Thyroid gland (tissue), 4 donors: Measurements from ENCODE around the gene KAZN. TPM values are rescaled to one million over a fixed set of nuclear protein-coding genes. Genes with fewer than 3 reads are reported as not detected.
A peak's percentile ranks its signal among the peaks of the same experiment; 100 is the strongest.

Experiments used
- DNase-seq, 2 donors: peaks; one replicate each; pipeline ENCODE4 v3.0.0-alpha.2; 2019
- H3K27ac ChIP-seq, 3 donors: fragments of 200-600 bp; sonication (generic); 1 replicate in 2 of 3; 2 replicates in 1 of 3; pipeline ENCODE4 v1.5.1; 2016 to 2019; ENCODE audit warnings: mild to moderate bottlenecking in 1 of 3, moderate library complexity in 1 of 3
- H3K27me3 ChIP-seq: fragments of 200-600 bp; sonication (generic); one replicate; pipeline ENCODE4 v1.5.1; 2019
- H3K36me3 ChIP-seq, 2 donors: fragments of 200-600 bp; sonication (generic); one replicate each; pipeline ENCODE4 v1.5.1; 2016 to 2019
- H3K4me1 ChIP-seq, 2 donors: fragments of 200-600 bp; sonication (generic); one replicate each; pipeline ENCODE4 v1.5.1; 2017 to 2019
- H3K4me3 ChIP-seq, 3 donors: fragments of 200-600 bp; sonication (generic); replicated peaks in 1 of 3; 1 replicate in 2 of 3; 2 replicates in 1 of 3; pipeline ENCODE4 v1.5.1; 2016; ENCODE audit warnings: mild to moderate bottlenecking in 1 of 3
- H3K9me3 ChIP-seq: fragments of 200-600 bp; sonication (generic); one replicate; pipeline ENCODE4 v1.5.1; 2017
- POLR2A ChIP-seq, 2 donors: fragments of 450-650 bp; IDR thresholded peaks; one replicate each; pipeline ENCODE4 v1.6.1; 2017; ENCODE audit warnings: antibody characterized with exemption in 2 of 2, mild to moderate bottlenecking in 2 of 2, moderate library complexity in 1 of 2
- WGBS, 2 donors: methylation state at CpG; one replicate each; pipeline ENCODE4 v1.1.5; 2017; 5-methylcytosine and 5-hydroxymethylcytosine counted together
- intact Hi-C: fragments of 100-400 bp; cut with DNase I; formaldehyde crosslinking; loops from one replicate; pipeline ENCODE4 v1.15.1; 2023
- total RNA-seq, 4 donors: library from RNA; depleted of rRNA; stranded (reverse); fragments of >200 nt; gene quantifications; one replicate each; pipeline ENCODE4 v1.2.3, GENCODE V29; 2016
- TF ChIP-seq, protein P1 (sequence below), 6 experiments: fragments of 200-600 bp in 3 of 6; fragments of 450-650 bp in 3 of 6; sonication (generic) in 3 of 6; IDR thresholded peaks; one replicate each; pipeline ENCODE4 v1.5.1; 2016 to 2019; ENCODE audit warnings: antibody characterized with exemption in 6 of 6, mild to moderate bottlenecking in 2 of 6, inconsistent platforms in 1 of 6, moderate library complexity in 1 of 6

KAZN gene
- total RNA-seq, 4 donors from 2014 or later = 14.8 to 28.6 (median 18.2) TPM

DNA sequence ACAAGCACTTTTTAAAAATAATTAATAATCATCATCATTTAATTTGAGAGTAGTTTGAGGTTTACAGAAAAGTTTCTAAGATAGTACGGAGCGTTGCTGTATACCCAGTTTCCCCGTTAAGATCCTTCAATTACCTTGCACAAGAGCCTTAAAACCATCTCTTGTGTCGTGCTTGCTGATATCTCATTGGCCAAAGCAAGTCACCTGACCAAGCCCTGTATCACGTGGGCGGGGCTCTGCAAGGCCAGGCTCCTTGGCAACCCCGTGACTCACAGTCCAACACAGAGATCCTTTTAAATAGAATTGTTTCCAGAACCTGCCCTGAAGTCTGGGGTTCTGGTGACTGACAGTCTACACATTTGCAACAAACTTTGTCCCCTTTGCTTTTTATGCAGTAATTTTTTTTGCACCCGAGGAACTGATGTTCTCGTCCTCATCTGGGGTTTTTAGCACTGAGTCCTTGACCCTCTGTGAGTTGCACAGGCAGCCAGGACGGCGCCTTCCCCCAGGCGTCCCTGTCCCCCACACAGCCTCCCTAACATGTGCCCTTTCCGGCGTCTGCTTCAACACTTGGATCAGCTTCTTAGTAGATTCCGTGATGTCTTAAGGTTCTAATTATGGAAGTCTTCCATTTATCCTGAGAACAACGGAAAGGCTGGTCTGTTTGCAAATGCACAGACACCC lies 371.8 kb downstream of the KAZN start:
- H3K4me3 ChIP-seq = no peak overlapping the region

DNA sequence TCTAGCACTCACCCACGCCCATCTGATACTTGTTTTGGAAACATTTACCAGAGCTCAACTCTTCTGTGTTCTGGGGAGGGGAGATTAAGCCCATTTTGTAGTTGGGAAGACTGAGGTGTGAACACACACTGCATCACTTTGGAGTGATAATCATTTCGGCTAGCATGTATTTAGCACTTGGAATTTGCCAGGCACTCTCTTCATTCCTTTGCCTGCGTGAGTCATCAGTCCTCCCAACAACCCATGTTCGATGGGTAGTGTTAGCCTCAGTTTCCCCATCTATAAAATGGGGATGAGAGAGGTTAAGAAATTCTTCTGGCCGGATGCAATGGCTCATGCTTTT lies 372.3 kb downstream of the KAZN start:
- Histone ChIP-seq H3K36me3 (no peaks in the 10 kb centered on the region), H3K9me3 (no peaks in the 10 kb centered on the region), H3K27ac (no peak overlapping the region), H3K27me3 (no peaks in the 10 kb centered on the region), H3K4me1 (peaks cover 3 to 32% of the 10 kb centered on the region in 2 donors), H3K4me3 (no peak overlapping the region)
- 91 to 95% methylated on average over 5 of the region's 5 CpGs for WGBS, 2 donors
- no peak for TF ChIP-seq POLR2A (IDR thresholded peaks at IDR 0.05)
- intact Hi-C loops = no loop called here
- no peak for DNase-seq

More for the DNA sequence above, 371.8 kb downstream of the KAZN start:
- Histone ChIP-seq H3K9me3 (no peaks in the 10 kb centered on the region), H3K4me1 (peaks cover 3 to 31% of the 10 kb centered on the region in 2 donors), H3K36me3 (no peaks in the 10 kb centered on the region), H3K27me3 (no peaks in the 10 kb centered on the region), H3K27ac (no peak overlapping the region)
- intact Hi-C loops = no loop called here
- no peak for TF ChIP-seq POLR2A (IDR thresholded peaks at IDR 0.05)
- TF ChIP-seq, protein P1, sequence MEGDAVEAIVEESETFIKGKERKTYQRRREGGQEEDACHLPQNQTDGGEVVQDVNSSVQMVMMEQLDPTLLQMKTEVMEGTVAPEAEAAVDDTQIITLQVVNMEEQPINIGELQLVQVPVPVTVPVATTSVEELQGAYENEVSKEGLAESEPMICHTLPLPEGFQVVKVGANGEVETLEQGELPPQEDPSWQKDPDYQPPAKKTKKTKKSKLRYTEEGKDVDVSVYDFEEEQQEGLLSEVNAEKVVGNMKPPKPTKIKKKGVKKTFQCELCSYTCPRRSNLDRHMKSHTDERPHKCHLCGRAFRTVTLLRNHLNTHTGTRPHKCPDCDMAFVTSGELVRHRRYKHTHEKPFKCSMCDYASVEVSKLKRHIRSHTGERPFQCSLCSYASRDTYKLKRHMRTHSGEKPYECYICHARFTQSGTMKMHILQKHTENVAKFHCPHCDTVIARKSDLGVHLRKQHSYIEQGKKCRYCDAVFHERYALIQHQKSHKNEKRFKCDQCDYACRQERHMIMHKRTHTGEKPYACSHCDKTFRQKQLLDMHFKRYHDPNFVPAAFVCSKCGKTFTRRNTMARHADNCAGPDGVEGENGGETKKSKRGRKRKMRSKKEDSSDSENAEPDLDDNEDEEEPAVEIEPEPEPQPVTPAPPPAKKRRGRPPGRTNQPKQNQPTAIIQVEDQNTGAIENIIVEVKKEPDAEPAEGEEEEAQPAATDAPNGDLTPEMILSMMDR (IDR thresholded peaks at IDR 0.05) = no peak
- 75 to 83% methylated on average over 16 of the region's 16 CpGs for WGBS, 2 donors
- DNase-seq = peak; percentile 20 to 31

DNA sequence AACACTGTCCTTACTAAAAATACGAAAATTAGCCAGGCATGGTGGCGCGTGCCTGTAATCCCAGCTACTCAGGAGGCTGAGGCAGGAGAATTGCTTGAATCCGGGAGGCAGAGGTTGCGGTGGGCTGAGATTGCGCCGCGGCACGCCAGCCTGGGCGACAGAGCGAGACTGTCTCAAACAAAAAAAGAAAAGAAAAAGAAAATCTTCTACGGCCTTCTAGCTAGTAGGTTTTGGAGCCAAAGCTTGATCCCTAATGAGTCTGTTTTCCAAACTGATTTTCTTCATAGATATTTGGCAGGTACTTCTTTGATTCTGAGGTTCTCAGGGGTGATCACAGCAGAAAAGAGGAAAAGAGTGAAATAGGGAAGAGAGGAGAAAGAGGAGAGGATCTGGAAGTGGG lies 372.7 kb downstream of the KAZN start:
- Histone ChIP-seq H3K27ac (no peak overlapping the region), H3K27me3 (no peaks in the 10 kb centered on the region), H3K4me3 (no peak overlapping the region), H3K36me3 (no peaks in the 10 kb centered on the region), H3K4me1 (peaks cover 3 to 34% of the 10 kb centered on the region in 2 donors), H3K9me3 (no peaks in the 10 kb centered on the region)
- no peak for DNase-seq
- intact Hi-C loops = no loop called here
- 87 to 91% methylated on average over 12 of the region's 12 CpGs for WGBS, 2 donors
- TF ChIP-seq, protein P1 (IDR thresholded peaks at IDR 0.05) = no peak
- TF ChIP-seq POLR2A (IDR thresholded peaks at IDR 0.05) = no peak

DNA sequence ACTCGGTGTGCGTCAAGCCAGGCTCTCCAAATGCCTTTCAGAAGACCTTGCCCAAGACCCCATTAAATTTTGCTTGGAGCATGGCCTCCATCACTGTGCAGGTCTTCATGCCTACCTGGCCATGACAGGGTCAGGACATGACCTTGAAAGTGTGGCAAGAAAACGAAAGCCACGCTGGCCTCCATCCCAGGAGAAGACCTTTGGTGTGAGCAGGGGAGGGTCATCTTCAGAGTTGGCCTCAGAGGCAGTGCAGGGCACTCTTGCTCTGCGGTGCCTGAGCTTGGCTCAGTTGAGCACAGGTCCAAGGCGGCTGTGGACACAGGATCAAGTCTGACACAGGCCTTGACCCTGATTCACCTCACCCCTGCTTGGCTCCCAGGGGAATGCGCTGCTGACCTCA lies 373.6 kb downstream of the KAZN start:
- intact Hi-C loops = no loop called here
- TF ChIP-seq, protein P1 (IDR thresholded peaks at IDR 0.05) = no peak
- TF ChIP-seq POLR2A (IDR thresholded peaks at IDR 0.05) = no peak
- DNase-seq = no peak
- no peak overlapping the region for H3K4me3 ChIP-seq
- peaks cover 7 to 43% of the 10 kb centered on the region in 2 donors for H3K4me1 ChIP-seq
- WGBS, 2 donors = 81 to 88% methylated on average over 6 to 7 of the region's 7 CpGs
- H3K27me3 ChIP-seq = no peaks in the 10 kb centered on the region
- no peaks in the 10 kb centered on the region for H3K9me3 ChIP-seq
- H3K27ac ChIP-seq = no peak overlapping the region
- H3K36me3 ChIP-seq = no peaks in the 10 kb centered on the region

DNA sequence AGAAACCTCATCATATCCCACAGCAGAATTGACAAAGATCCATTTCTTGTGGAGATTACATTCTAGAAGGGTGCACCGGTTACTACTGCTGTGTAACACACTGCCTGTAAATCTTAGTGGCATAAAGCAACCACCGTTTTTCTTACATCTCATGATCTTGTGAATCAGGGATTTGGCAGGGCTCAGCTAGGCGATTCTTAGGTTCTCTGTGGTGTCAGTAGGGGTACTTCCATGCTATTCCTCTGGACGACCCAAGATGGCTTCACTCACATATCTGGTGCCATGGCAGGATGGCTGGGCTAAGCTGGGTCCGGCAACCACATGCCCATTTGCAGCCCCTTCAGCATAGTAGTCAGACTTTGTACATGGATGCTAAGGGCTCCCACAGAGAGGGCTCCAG lies 375.3 kb downstream of the KAZN start:
- Histone ChIP-seq H3K9me3 (no peaks in the 10 kb centered on the region), H3K4me1 (peaks cover 14 to 45% of the 10 kb centered on the region in 2 donors), H3K4me3 (no peak overlapping the region), H3K27ac (no peak overlapping the region), H3K36me3 (no peaks in the 10 kb centered on the region), H3K27me3 (no peaks in the 10 kb centered on the region)
- intact Hi-C loops = no loop called here
- 81 to 88% methylated on average over 5 of the region's 5 CpGs for WGBS, 2 donors
- no peak for DNase-seq
- TF ChIP-seq, protein P1 (IDR thresholded peaks at IDR 0.05) = no peak
